HuH-7 (cell line): ENCODE data around the gene ENC1.

Experiments used
- DNase-seq: peaks from one replicate; pipeline ENCODE4 v3.0.0; 2011; ENCODE audit warnings: low spot score

The ENC1 gene

DNA sequence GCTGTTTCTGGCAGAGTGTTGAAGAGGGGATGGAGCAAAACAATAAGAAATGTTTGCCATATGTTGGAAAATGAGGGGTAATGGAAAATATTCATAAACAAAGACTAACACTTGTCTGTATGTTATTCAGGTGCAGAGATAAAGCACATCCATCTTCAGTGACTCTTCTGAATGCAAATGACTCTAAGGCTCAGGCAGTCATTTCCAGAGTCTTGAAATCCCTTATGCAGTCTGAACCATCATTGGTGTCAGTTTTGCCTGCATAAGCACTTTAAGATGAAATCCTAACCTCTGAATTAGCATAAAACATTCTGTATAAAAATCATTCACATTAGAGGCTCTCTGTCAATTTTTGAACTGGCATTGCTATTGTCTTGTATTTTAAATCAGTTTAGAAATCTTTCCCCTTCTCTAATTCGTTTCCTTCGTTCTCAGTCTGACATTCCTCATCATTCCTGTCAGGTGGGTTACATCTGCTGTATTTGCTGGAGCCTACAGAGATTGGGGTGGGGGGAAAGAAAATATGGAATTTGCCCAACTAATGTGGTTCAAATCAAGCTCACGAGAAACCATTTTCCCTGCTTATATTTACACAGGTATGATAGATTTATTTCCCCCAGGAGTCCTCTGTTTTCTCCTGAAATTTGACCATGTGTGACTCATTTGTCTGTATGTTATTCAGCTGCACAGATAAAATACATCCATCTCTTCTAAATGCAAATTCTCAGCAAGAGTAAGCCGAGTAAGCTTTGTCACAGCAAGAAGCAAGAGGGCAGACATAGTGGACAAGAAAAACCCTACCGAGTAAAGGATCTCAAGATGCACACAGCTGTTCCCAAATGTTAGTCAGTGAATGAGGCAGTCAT lies 31.6 kb downstream of the ENC1 start:
- DNase-seq = no peak

GRCh38 chr5:74605759-74606158 lies 34.8 kb downstream of the ENC1 start:
- DNase-seq = no peak

DNA sequence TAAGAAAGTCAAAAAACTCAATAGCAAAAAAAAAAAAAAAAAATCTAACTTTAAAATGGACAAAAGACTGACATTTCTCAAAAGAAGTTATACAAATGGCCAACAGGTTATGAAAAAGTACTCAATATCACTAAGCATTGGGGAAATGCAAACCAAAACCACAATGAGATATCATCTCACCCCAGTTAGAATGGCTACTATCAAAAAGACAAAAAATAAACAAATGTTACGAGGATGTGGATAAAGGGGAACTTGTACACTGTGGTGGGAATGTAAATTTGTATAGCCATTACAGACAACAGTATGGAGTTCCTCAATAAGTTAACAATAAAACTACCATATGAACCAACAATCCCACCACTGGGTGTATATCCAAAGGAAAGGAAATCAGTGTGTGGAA lies 37.2 kb downstream of the ENC1 start:
- DNase-seq = no peak

GRCh38 chr5:74599148-74599547 lies 41.4 kb downstream of the ENC1 start:
- no peak for DNase-seq

DNA sequence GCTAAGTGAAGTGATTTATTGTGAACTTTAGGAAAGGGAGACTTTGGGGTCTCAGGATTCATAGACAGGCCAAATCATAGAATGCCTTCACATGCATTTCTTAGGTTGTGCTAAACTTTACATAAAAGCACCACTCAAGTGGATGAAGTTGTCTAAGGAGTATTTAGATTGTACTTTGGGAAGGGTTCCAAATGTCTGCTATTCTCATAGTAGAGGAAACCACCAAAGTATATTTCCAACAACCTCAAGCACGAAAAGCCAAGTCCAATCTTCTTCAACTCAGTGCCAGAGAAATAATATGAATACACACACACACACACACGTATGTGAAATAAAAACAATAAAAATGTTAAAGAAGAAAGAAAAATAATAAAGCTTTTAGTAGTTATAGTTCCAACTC lies 41.8 kb downstream of the ENC1 start:
- no peak for DNase-seq

- DNase-seq = no peak
Observed at GRCh38 chr5:74596927-74597326, 43.6 kb downstream of the ENC1 start.

DNA sequence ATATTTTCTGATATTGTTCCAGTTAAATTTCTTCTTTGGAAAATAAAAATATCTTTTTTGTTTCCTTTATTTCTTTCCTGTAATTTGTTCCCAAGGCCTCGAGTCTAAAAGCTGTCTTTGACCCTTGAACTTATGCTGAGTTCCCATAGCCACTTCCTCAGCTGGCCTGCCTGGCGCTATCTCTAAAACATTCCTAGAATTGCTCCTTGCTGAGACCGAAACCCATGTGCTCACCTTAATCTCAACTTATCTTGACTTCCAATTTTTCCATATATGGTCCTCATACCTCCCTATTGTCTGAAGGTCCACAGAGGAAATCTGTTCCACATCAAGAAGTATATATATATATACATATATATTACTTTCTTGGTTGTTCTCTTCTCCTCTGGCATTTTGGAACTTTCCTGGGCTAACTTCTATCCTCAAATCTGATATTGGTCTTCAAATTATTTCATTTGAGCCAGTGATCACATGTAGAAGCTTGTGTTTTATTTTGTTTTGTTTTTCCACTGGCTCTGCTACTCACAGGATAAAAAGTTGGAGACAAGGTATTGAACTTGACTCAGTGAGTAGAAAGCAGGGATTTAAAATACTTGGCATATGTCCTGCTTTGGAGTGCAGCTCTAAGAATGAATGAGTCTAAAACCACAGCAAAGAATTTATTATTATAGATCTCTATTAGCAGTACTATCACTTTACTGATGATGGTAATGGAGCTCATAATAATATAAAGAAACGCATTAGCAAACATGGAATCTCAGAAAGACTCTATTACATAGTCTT lies 45.2 kb downstream of the ENC1 start:
- DNase-seq = no peak

DNA sequence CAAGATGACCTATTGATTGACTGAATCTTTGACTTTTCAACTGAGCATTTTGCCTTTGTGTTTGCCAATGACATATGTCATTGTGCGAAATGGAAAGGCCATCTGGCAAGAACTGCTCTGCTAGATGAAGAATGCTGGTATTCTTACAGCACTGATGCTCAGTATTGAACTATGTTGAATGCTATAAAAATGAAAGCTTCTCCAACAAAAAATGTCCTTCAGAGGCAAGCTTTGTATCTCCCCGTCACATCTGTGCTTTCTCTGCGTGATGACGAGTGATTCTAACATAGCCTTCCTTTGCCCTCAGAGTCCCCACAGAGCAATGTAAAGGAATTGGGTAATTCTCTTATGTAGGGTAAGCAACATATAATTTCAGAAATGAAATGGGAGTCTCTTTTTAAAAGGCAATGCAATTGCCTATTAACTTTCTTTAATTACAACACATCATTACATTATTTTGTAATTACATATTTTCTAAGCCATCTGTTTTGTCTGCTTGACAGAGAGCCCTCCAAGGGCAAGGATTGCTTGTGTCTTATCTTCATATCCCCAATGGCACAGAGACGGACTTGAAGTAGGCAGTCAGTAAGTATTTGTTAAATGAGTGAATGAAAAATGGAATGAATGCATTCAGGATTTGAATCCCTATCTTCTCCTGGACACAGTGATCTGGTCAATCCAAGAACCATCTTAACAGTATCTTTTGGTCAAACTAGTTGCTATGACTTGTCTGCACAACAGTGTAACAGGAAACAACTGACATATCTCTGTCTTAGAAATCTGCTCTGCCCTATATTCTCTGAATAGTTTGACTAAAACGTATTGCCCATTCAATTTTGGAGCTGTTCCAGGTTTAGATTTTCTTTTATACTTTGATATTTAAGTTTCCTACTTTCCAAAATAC lies 46.1 kb downstream of the ENC1 start:
- no peak for DNase-seq

GRCh38 chr5:74589204-74590056 lies 51.1 kb downstream of the ENC1 start:
- no peak for DNase-seq

GRCh38 chr5:74588415-74588814 lies 52.1 kb downstream of the ENC1 start:
- no peak for DNase-seq

GRCh38 chr5:74587890-74588289 lies 52.6 kb downstream of the ENC1 start:
- DNase-seq = no peak

DNA sequence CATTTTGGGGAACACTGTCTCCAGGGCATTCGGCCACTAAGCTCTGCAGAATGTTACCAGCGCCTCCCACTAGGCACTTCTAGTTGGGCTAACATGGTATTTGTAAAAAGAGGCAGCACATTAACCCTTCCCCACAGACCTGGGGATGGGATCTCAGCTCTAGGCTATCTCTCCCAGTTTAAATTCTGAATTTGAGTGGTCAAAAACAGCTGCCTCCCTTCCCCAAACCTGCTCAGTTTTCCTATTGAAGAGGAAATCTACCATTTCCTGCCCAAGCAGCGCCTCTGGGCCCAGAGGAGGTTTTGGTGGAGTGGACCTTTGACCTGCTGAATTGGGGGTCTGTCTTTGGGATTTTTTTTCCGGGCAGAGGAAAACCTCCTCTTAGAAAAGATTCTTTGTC lies 53.2 kb downstream of the ENC1 start:
- no peak for DNase-seq

- DNase-seq = no peak
Observed at GRCh38 chr5:74586856-74587255, 53.7 kb downstream of the ENC1 start.

GRCh38 chr5:74582853-74583252 lies 57.7 kb downstream of the ENC1 start:
- no peak for DNase-seq

GRCh38 chr5:74581988-74582365 lies 58.6 kb downstream of the ENC1 start:
- DNase-seq = no peak

- no peak for DNase-seq
Observed at GRCh38 chr5:74580729-74581109, 59.8 kb downstream of the ENC1 start.

DNA sequence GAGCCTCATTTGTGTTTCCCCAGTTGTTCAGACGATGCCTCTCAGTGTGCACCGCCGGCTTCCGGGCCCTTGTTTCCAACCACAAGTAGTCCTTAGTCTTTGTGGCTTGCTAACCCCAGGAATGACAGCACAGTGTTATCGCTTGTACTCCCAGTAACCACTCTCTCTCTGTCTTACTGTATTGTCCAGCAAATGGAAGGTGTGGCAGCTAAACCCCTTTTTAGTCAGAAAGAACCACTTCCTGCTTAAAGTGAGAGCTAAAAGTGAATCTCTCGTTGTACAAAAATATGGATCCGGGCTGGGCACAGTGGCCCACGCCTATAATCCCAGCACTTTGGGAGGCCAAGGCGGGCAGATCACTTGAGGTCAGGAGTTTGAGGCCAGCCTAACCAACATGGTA lies 61.3 kb downstream of the ENC1 start:
- DNase-seq = no peak

DNA sequence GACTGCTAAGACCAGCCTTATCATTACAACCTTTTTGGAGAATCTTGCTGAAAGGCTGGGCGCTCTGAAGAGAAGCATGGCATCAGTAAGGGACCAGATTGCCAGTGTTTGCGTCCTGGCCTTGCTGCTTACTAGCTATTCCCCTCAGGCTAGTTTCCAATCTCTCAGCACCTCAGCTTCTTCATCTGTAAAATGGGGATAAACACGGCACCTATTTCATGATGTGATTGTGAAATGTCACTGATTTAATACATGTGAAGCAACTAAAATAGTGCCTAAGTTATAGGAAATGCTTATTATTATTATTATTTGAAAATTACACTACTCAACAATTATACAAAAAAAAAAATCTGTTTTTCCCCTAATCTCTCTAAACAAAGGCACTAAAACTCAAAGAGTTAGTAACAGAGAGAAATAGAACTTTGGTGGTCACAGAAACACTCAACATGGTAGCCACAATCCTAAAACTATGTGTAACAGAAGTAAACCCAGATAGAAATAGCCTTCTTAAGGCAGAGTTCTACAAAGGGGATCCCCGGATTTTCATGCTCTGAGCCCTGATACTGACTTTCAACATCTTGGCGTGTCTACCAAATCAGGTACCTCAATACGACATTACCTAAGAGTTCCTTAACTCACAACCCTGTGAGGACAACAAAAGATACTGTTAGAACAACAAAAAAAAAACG lies 62.0 kb downstream of the ENC1 start:
- no peak for DNase-seq
